GM04503 (cell line): Measurements from ENCODE around the gene HMCN2.
A peak's percentile ranks its signal among the peaks of the same experiment; 100 is the strongest.

Experiments used
- DNase-seq: peaks from one replicate; pipeline ENCODE4 v3.0.0-alpha.2; 2012; ENCODE audit warnings: low read depth

HMCN2 gene

DNA sequence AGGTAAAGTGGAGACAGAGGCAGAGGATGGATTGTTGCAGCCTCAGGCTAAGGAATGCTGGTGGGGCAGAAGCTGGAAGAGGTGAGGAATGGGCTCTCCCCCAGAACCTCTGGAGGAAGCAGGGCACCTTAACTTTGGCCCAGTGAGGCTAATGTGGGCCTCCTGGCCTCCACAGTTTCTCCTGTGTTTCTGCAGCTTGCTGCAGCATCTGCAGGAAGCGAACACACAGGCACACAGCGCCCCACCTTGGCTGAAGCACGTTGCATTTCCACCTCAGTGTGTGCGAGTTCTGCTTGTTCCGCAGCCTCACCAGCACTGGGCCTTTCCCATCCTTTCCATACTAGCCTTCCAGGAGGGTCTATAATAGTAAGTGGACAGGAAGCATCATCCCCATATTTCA lies 152.0 kb downstream of the HMCN2 start:
- no peak for DNase-seq

DNA sequence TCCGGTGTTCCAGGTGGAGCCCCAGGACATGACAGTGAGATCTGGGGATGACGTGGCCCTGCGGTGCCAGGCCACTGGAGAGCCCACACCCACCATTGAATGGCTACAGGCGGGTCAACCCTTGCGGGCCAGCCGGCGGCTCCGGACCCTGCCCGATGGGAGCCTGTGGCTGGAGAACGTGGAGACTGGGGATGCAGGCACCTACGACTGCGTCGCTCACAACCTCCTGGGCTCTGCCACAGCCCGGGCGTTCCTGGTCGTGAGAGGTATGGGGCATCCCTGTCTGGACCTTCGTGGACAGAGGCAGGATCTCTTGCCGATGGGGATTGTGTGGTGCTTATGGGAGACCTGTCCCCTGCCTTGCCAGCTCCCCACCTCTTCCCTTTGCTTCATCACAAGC lies 153.2 kb downstream of the HMCN2 start:
- no peak for DNase-seq

DNA sequence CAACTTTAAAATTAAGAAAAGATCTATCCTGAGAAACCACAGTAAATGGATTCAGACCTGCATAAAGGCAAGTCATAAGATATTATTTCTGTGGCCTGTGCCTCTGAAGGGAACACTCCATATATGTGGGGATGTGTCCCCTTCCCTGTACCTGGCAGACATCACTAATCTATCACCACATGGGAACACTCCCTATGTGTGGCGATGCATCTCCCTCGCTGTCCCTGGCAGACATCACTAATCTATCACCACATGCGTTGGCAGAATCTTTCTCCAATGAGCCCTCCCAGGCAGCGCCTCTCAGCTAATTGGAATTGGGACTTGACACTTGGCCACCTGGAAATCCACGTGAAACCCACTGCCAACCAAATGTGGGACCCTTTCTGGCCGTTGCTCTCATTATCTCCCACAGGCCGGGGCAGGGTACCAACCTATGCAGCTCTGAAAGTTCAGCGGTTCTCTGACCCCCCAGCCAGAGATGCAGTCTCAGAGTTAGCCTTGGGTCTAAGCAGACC lies 154.0 kb downstream of the HMCN2 start:
- no peak for DNase-seq

DNA sequence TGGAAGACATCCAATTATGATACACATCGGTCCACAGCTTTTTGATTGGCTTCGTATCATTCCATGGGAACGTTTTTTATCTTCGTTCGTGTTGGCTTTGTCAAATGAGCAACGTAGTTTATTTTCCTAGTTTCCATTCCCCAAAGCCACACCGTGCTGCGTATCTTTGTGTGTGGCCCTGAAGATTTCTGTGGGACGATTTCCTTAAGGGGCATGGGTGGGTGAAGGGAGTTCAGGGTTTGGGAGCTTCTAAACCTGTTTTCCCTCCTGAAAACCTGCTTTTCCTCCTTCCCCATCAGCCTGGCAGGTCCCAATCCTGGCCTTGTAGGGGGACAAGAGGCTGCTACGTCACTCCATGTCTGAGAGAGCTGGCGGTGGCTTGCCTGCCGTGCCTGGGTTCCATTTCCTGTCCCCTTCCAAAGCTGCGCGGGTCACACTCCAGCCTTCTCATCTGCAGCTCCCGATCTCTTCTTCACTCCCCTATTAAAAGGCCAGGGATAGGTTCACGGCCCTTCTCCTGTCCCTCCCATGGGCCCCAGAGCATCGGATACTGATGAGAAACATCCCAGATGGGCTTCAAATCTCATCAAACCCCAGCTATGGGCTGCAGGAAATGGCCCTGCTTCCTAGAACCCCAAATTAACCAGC lies 155.7 kb downstream of the HMCN2 start:
- no peak for DNase-seq

DNA sequence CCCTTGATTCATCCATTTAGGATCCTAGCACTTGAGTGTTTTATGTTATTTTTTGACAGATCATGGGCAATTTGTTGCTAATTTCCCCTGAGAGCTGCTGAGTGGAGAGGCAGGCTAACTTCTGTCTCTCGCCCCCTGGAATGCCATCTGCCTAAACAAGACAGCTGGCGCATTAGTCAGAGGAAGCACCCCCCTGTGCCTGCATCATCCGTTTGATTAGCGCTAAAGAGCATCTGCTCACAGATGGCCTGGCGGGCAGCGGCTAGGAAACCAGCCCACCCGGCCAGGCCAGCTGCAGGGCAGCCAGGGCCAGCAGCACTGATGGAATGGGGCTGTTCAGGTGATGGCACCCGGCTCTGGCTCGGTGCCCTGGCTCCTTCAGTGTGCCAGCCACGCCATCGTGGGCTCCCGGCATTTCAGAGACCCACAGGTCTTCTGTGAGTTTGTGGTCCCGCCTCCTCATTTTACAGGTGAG lies 156.3 kb downstream of the HMCN2 start:
- peak; percentile 33 for DNase-seq

DNA sequence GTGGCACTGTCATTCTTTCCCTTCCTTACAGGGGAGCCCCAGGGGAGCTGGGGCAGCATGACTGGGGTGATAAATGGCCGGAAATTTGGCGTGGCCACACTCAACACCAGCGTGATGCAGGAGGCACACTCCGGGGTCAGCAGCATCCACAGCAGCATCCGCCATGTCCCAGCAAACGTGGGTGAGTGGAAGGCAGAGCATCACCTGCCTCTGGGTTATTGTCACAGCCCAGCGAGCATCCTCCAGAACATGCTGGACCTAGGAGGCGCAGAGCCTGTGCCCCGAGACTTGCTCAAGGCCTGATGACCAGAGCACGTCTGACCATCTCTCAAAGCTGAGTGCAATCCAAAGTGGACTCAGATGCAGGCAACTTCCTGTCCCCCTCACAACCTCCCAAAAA lies 157.0 kb downstream of the HMCN2 start:
- DNase-seq, result no peak

DNA sequence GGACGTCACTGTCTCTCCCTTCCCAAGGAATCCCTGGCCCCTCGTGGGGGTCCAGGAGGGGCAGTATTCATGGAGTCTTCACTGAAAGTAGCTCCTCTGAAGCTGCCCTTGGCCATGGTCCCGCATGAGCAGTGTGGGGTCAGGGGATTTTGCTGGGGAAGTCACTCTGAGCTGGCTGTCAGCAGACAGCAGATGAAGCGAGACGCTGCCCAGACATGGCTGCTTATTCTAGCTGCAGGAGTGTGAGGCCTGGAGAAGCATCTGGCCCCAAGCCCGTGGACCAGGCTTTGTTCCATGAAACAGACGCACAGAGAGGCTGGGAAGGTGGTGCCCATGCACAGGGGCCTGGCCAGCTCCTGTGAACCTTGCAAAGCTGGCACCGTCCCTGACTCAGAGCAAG lies 157.7 kb downstream of the HMCN2 start:
- DNase-seq, result no peak

DNA sequence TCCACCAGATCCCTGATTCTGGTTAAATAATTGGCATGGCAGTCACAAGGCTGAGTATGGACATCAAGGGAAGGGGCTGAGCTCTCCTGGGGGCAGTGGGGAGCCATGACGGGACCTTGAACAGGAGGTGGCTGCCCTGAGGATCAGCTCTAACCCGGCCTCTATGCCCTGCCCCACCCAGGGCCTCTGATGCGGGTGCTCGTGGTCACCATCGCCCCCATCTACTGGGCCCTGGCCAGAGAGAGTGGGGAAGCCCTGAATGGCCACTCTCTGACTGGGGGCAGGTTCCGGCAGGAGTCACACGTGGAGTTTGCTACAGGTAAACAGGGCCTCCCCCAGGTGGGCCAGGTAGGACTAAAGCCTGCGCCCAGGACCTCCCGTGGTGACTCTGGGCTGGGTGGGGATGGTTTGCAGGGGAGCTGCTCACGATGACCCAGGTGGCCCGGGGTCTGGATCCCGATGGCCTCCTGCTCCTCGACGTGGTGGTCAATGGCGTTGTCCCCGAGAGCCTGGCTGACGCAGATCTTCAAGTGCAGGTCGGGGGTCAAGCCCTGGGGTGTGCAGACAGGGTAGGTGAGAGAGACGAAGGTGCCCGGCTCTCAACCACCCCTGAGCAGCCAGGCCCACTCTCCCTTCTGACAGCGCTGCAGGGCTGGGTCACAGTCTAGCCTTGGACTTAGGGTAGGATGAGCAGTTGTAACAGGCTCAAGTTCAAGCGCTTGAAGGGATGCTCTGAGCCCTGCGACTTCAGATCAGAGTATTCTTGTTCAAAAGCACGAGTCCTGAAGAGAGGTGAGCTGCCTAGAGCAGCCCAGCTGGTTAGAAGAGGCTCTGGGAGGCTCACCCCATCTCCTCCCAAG lies 159.3 kb downstream of the HMCN2 start:
- no peak for DNase-seq

DNA sequence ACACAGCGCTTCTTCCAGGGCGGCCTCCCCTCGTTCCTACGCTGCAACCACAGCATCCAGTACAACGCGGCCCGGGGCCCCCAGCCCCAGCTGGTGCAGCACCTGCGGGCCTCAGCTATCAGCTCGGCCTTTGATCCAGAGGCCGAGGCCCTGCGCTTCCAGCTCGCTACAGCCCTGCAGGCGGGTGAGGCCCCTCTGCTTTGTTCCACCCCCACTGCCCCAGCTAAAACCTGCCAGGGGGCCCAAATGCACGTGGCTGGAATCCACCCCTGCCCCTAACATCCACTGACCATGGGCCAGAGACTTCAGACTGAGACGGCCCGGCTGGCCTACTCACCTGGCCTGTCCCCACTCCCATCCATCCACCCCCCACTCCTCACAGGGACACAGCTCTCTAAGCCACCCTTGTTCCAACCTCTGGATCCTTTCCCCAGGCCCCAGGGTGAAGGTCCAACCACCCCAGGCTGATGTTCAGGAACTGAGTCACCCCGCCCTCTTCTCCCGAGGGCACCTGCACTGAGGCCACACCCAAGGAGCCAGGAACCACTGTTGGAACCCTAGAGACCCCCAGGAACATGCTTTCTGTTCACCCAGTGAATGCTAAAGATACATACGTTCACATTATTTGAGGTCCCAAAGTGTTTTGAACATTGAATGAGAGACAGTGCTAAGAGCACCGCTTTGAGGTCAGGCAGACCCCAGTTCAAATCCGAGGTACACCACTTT lies 160.3 kb downstream of the HMCN2 start:
- DNase-seq, result no peak

DNA sequence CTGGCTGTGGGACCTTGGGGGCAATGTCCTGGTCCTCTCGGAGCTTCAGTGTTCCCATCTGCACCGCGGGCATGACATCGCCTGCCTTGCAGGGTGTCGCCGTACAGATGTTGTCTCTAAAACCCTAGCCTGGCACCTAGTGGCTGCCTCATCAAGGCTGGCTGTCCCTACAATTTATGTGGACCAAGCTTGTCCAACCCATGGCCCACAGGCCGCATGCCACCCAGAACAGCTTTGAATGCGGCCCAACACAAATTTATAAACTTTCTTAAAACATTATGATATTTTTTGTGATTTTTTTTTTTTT lies 160.9 kb downstream of the HMCN2 start:
- DNase-seq, result no peak

DNA sequence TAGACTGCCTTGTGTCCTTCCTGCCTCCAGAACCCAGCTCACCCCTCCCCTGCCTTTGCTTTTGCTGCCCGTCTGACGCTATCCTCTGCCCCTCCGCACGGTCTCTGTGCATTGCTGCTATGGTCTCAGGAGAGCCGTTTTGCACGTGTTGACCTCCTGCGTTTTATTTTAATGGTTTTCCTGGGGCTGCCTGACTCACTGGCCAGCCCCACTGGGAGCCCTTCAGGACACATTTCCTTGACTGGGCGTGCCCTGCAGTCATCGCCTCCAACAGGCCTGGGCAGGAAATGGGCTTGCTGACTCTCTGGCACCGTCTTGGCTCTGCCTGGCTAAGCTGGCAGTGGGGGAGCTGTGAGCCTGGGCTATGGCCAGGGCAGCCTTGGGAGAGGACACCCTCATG lies 161.3 kb downstream of the HMCN2 start:
- peak; percentile 41 for DNase-seq

DNA sequence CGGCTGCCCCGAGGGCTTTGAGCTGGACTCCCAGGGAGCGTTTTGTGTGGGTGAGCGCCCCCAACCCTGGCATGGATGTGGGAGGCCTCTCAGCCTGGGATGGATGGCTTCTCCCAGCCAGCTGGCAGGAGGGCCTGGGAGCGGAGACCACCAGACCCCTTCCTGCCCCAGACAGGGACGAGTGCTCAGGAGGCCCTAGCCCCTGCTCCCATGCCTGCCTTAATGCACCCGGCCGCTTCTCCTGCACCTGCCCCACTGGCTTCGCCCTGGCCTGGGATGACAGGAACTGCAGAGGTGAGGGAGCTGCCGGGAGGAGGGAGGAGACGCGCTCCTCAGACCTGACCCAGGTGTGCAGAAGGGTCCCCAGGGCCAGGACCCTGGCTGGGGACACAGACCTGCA lies 161.8 kb downstream of the HMCN2 start:
- no peak for DNase-seq

DNA sequence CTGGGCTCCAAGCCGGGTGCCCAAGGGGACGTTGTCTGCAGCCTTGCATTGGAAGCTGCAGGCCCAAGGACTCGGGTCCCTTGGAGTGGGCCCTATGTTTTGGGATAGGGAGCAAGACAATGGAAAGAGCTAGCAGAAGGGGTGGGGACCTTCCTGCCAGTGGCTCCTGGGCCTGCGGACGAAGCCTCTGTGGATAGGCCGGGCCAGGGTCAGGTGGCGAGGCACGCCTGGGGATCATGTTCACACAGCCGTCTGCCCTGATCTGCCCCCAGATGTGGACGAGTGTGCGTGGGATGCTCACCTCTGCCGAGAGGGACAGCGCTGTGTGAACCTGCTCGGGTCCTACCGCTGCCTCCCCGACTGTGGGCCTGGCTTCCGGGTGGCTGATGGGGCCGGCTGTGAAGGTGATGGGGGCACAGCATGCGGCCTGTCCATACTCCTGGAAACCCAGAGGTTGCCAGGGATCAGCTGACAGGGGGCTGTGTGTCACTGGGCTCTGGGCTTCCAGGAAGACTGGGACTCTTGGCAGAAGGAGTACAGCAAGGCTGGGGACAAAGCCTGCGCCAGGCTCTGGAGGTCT lies 162.6 kb downstream of the HMCN2 start:
- no peak for DNase-seq

DNA sequence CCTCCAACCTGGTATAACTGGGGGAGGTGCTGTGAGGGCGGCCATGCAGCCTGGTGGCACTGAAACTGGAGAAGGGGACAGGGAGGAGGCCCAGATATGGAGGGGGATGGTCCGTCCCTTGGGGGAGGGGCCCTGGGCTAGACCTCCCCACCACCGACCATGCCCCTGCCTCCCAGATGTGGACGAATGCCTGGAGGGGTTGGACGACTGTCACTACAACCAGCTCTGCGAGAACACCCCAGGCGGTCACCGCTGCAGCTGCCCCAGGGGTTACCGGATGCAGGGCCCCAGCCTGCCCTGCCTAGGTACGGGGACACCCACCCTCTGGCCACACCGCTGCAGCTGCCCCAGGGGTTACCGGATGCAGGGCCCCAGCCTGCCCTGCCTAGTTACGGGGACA lies 163.8 kb downstream of the HMCN2 start:
- no peak for DNase-seq

DNA sequence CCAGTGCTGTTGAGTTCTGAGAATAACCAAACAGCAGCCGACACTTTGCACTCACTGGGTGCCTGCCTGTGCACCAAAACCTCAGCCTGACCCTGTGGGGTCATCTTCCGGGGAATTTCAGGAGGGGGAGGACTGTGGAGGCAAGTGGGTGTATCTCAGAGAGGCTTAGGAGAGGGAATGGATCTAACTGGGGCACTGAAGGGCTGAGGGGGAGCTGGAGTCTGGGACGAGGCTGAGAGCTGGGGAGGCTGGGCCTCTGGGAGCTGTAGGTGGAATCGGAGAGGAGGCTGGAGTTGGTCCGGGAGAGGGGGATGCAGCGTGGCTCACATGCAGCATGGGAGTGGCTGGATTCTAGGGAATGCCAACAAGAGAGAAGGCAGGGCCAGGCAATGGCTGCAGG lies 164.3 kb downstream of the HMCN2 start:
- DNase-seq, result no peak

DNA sequence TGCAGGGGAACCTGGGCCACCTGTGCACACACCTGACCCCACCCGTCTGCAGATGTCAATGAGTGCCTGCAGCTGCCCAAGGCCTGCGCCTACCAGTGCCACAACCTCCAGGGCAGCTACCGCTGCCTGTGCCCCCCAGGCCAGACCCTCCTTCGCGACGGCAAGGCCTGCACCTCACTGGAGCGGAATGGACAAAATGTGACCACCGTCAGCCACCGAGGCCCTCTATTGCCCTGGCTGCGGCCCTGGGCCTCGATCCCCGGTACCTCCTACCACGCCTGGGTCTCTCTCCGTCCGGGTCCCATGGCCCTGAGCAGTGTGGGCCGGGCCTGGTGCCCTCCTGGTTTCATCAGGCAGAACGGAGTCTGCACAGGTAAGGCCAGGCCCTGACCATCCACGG lies 164.7 kb downstream of the HMCN2 start:
- no peak for DNase-seq

DNA sequence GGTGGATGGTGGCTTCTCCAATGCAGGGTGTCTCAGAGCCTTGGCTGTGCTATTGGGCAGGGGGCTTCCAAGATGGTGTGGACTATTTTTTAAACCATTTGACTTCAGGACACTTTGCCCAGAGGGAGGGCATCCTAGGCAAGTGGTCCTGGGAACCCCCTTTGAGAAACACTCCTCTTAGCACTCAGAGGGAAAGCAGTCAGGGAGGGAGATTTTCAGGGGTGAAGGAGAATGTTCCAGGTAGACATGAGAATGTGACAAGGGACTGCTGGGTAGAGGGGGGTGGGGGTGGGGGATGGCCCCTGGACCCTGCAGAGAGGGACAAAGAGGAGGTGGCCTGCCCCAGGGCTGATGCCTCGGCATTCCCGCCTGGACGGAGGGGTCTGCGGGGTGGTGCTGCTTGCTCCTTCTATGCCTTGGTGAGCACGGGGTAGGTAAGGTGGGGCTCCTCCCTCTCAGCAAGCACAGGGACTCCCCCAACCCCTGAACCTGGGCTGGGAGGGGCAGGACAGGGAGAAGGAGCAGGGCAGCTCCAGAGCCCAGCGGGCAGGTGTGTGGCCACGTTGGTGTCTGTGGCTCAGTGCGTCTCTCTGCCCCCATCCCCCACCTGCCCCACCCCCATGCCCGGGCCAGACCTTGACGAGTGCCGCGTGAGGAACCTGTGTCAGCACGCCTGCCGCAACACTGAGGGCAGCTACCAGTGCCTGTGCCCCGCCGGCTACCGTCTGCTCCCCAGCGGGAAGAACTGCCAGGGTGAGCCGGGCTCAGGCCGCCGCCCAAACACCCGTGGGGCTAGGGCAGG lies 165.4 kb downstream of the HMCN2 start:
- no peak for DNase-seq

DNA sequence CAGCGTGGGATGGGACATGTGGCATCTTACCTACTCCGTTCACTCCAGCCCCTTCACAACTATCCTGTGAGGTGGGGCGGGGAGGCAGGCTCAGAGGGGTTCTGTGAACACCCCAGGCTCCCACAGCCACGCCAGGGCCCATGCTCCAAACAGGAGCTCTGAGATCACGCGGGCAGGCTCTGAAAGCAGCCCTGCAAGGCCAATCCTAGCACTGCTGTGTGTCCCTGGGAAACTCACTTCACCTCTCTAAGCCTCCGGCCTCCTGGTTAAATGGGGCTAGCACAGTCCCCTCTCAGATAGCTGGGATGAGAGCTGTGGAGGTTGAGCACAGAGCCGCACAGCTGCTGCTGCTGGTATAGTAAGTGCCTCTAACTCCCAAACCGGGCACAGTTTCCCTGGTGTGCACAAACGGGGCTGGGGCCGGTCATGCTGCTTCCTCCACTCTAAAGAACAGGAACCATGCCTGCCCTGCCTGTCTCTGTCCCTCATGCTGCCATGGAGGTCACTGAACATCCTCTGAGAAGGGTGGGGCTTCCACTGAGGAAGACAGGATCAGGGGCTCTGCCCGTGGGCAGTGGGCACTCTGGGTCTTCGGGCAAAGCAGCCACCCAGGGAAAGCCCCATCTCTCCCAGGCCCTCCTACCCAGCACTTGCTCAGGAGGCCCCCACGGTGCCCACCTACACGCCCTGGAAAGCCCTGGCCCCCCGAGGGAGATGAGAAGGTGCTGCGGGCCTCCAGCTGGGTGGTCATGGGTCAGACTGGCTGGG lies 166.2 kb downstream of the HMCN2 start:
- no peak for DNase-seq

DNA sequence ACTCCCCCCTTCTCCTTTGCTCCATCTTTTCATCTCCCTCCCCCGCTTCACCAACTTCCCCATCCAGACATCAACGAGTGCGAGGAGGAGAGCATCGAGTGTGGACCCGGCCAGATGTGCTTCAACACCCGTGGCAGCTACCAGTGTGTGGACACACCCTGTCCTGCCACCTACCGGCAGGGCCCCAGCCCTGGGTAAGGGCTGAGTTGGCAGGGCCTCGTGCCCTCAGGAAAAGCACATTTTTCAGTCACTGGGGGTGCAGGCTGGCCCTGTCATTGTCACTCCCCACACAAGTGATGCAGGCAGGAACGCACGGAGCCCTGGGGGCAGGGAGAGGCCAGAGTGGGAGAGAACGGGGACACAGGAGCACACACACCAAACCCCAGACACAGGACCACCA lies 166.8 kb downstream of the HMCN2 start:
- DNase-seq, result no peak

DNA sequence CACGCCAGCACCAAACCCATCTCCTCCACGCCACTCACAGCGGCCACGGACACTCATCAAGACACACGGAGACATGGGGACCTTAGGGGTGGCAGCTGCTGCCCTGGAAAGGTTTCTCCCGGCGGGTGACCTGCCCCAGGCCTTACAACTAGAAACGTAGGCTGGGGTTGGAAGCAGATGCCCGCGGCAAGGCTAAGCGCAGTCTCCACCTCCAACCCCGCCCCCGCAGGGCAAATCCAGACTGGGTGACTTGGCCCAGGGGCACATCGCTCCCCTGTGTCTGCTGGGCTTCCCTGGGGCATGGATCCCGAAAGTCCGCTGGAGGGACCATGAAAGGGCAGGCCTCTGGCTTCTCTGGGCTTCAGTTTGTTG lies 167.2 kb downstream of the HMCN2 start:
- DNase-seq, result no peak
